Germinal center (tissue), 1 donor: ENCODE data around the gene MAP4.

Experiments used
- DNase-seq: peaks from one replicate; pipeline ENCODE4 v3.0.0; 2012; ENCODE audit warnings: mixed read lengths, low spot score

The MAP4 gene

GRCh38 chr3:47964740-47965139 lies 51.5 kb downstream of the MAP4 start:
- DNase-seq, result no peak

GRCh38 chr3:47961815-47962606 lies 54.2 kb downstream of the MAP4 start:
- no peak for DNase-seq

- DNase-seq, result no peak
These were observed 55.2 kb downstream of the MAP4 start for GRCh38 chr3:47961036-47961435.

GRCh38 chr3:47956521-47956920 lies 59.7 kb downstream of the MAP4 start:
- no peak for DNase-seq

- DNase-seq, result no peak
These were observed 61.6 kb downstream of the MAP4 start for GRCh38 chr3:47954567-47954966.

- peak; percentile 17 for DNase-seq
These were observed 65.6 kb downstream of the MAP4 start for GRCh38 chr3:47950453-47951169.

GRCh38 chr3:47949979-47950378 lies 66.2 kb downstream of the MAP4 start:
- DNase-seq, result no peak

GRCh38 chr3:47940232-47940631 lies 76.0 kb downstream of the MAP4 start:
- DNase-seq, result no peak

- DNase-seq, result no peak
These were observed 83.8 kb downstream of the MAP4 start for GRCh38 chr3:47932421-47932820.

GRCh38 chr3:47930979-47931378 lies 85.2 kb downstream of the MAP4 start:
- no peak for DNase-seq

- no peak for DNase-seq
These were observed 99.5 kb downstream of the MAP4 start for GRCh38 chr3:47916696-47917095.

- DNase-seq, result no peak
These were observed 100.0 kb downstream of the MAP4 start for GRCh38 chr3:47916201-47916600.

- DNase-seq, result no peak
These were observed 104.2 kb downstream of the MAP4 start for GRCh38 chr3:47912006-47912504.

GRCh38 chr3:47910777-47911440 lies 105.3 kb downstream of the MAP4 start:
- no peak for DNase-seq

- no peak for DNase-seq
These were observed 106.0 kb downstream of the MAP4 start for GRCh38 chr3:47910233-47910632.

GRCh38 chr3:47909607-47910006 lies 106.6 kb downstream of the MAP4 start:
- DNase-seq, result no peak

- DNase-seq, result no peak
These were observed 107.5 kb downstream of the MAP4 start for GRCh38 chr3:47908744-47909143.

GRCh38 chr3:47907784-47908183 lies 108.4 kb downstream of the MAP4 start:
- no peak for DNase-seq

GRCh38 chr3:47902746-47903145 lies 113.5 kb downstream of the MAP4 start:
- no peak for DNase-seq

GRCh38 chr3:47901280-47901833 lies 114.9 kb downstream of the MAP4 start:
- no peak for DNase-seq

GRCh38 chr3:47899495-47900108 lies 116.6 kb downstream of the MAP4 start:
- DNase-seq, result no peak

GRCh38 chr3:47897954-47898353 lies 118.3 kb downstream of the MAP4 start:
- no peak for DNase-seq
